ENCODE measurements around the gene USHBP1. TPM values are rescaled to one million over a fixed set of nuclear protein-coding genes. Genes with fewer than 3 reads are reported as not detected.
A peak's percentile ranks its signal among the peaks of the same experiment; 100 is the strongest.

Gene USHBP1
- total and polyA plus RNA-seq, 12 donors = 0.71 to 23.6 (median 5.3) TPM

GRCh38 chr19:17240826-17241399 is 23.6 kb downstream of the USHBP1 start:
- H3K27me3 ChIP-seq = no peaks in the 10 kb centered on the region
- 90 to 100% (median 94%) methylated on average over 4 to 6 of the region's 6 CpGs for WGBS, 4 donors
- H3K4me1 ChIP-seq (replicated peaks in 1 of 2) = peaks cover 10 to 21% of the 10 kb centered on the region in 2 donors
- no peaks in the 10 kb centered on the region for H3K9me3 ChIP-seq (replicated peaks in 1 of 3)
- TF ChIP-seq, protein P1, sequence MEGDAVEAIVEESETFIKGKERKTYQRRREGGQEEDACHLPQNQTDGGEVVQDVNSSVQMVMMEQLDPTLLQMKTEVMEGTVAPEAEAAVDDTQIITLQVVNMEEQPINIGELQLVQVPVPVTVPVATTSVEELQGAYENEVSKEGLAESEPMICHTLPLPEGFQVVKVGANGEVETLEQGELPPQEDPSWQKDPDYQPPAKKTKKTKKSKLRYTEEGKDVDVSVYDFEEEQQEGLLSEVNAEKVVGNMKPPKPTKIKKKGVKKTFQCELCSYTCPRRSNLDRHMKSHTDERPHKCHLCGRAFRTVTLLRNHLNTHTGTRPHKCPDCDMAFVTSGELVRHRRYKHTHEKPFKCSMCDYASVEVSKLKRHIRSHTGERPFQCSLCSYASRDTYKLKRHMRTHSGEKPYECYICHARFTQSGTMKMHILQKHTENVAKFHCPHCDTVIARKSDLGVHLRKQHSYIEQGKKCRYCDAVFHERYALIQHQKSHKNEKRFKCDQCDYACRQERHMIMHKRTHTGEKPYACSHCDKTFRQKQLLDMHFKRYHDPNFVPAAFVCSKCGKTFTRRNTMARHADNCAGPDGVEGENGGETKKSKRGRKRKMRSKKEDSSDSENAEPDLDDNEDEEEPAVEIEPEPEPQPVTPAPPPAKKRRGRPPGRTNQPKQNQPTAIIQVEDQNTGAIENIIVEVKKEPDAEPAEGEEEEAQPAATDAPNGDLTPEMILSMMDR (IDR thresholded peaks at IDR 0.05) = no peak
- no peak for TF ChIP-seq POLR2A (IDR thresholded peaks at IDR 0.05)
- no peak overlapping the region for H3K4me3 ChIP-seq
- intact Hi-C loops (cut with DNase I) = no loop called here
- peaks cover 0 to 13% of the 10 kb centered on the region in 2 donors for H3K36me3 ChIP-seq (replicated peaks in 1 of 2)
- DNase-seq = no peak
- peak overlapping the region in 1 of 5 donors; percentile 31 for H3K27ac ChIP-seq

DNA sequence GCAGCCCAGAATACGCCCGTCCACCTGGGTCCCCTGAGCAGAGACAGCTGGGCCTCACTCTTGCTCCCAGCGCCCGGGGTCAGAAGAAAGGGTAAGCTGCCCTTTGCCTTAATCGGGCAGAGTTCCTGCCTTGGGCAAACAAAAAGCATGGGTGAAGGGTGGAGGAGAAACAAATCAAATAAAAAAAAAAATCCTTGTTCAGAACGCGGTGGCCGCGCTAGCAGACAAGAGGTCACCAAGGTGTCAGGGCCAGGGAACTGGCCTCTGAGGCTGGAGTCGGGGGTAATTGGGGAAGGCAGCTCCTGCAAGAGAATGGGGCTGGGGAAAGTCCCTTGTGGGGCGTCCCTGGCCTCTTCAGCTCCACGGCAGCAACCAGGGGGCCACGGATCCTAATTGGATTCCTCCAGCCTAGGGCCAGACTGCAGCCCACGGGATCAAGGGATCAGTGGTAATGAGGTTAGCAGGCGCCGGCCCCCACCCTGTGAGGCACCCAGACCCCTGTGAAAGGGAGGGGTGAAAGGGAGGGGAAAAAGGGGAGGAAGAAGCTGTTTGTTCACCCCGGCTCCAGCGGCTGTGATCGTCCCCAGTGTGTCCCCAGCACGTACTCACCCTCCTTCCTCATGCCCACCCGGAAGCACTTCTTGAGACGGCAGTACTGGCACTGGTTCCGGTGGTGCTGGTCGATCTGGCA is 24.3 kb downstream of the USHBP1 start:
- Histone ChIP-seq H3K27ac (peak overlapping the region in 2 of 5 donors; percentile 20 to 21), H3K9me3 (replicated peaks in 1 of 3) (no peaks in the 10 kb centered on the region), H3K36me3 (replicated peaks in 1 of 2) (peaks cover 0 to 13% of the 10 kb centered on the region in 2 donors), H3K27me3 (no peaks in the 10 kb centered on the region), H3K4me1 (replicated peaks in 1 of 2) (peaks cover 13 to 23% of the 10 kb centered on the region in 2 donors), H3K4me3 (no peak overlapping the region)
- DNase-seq = no peak
- 64 to 75% (median 73%) methylated on average over 21 to 24 of the region's 24 CpGs for WGBS, 4 donors
- intact Hi-C loops (cut with DNase I) = no loop called here
- no peak for TF ChIP-seq POLR2A (IDR thresholded peaks at IDR 0.05)
- TF ChIP-seq, protein P1 (IDR thresholded peaks at IDR 0.05) = no peak

DNA sequence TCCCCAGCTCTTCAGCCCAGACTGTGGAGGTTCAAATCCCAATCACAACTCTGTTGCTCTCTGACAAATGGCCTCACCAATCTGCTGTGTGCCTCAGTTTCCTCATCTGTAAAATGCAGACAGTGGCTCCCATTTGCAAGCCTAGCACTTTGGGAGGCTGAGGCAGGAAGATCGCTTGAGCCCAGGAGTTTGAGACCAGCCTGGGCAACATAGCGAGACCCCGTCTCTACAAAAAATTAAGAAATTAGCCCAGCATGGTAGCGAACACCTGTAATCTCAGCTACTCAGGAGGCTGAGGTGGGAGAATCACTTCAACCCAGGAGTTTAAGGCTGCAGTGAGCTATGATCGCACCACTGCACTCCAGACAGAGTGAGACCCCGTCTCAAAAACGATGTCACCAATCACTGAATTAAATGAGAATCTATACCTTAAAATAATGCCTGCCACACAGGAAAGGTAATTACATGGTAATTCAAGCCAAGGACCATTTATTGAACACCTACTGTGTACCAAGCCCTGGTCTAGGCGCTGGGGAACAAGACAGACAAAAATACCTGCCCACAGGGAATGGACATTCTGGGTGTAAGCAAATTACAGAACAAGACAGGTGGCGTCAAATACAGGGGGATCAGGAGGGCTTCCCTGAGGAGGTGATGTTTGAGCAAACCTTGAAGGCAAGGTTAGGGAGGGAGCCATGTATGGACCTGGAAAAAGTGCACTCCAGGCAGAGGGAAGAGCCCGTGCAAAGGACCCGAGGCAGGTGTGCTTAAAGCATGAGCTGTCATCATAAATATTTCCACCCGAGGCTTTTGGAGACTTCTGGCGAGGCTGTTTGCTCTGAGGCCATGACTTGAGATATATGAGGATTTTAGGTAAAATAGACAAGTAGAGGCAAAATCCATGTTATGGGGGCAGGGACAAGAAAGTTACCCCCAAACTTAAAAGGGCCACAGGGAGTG is 26.5 kb downstream of the USHBP1 start:
- Histone ChIP-seq H3K27ac (no peak overlapping the region), H3K4me3 (no peak overlapping the region), H3K4me1 (replicated peaks in 1 of 2) (peaks cover 21 to 30% of the 10 kb centered on the region in 2 donors), H3K27me3 (no peaks in the 10 kb centered on the region), H3K36me3 (replicated peaks in 1 of 2) (peaks cover 0 to 20% of the 10 kb centered on the region in 2 donors), H3K9me3 (replicated peaks in 1 of 3) (no peaks in the 10 kb centered on the region)
- intact Hi-C loops (cut with DNase I) = no loop called here
- no peak for DNase-seq
- TF ChIP-seq POLR2A (IDR thresholded peaks at IDR 0.05) = no peak
- TF ChIP-seq, protein P1 (IDR thresholded peaks at IDR 0.05) = no peak
- WGBS, 4 donors = 87 to 91% (median 89%) methylated on average over 12 to 13 of the region's 13 CpGs
